ENCODE data around the gene SUN1. TPM values are rescaled to one million over a fixed set of nuclear protein-coding genes. Genes with fewer than 3 reads are reported as not detected.

Gene SUN1
- total and polyA plus RNA-seq, 9 of the 15 experiments (the other 6 are each of a cell fraction or from before 2014, with no cell fraction given) = 36.8 to 132 (median 62.3) TPM

- TF ChIP-seq ZBTB2 (IDR thresholded peaks at IDR 0.05) (peak; percentile 25; the same call in 1 of the 2 replicates), ZBTB33 (CRISPR knock-in tag; IDR thresholded peaks at IDR 0.05) (no peak), ZNF217 (CRISPR knock-in tag; IDR thresholded peaks at IDR 0.05) (no peak), TAF1 (IDR thresholded peaks at IDR 0.05; ENCODE audit: control insufficient read depth, extremely low read depth, insufficient read depth, low read length, severe bottlenecking) (peak; percentile 14), PRDM10 (IDR thresholded peaks at IDR 0.05; ENCODE audit: partially characterized antibody) (peak; percentile 36), POLR2A (conservative IDR thresholded peaks at IDR 0.05) (peak; percentile 76), LARP7 (IDR thresholded peaks at IDR 0.05) (peak; percentile 32; the same call in 1 of the 2 replicates), ZNF263 (CRISPR knock-in tag; IDR thresholded peaks at IDR 0.05; ENCODE audit: borderline replicate concordance) (peak; percentile 50; the same call in 1 of the 2 replicates), SAP30 (IDR thresholded peaks at IDR 0.05; ENCODE audit: borderline replicate concordance, insufficient read depth, low read depth, low read length, poor library complexity, severe bottlenecking) (peak; percentile 64), TRIM24 (IDR thresholded peaks at IDR 0.05) (0 out of 4 replicates have a peak, but pooled peaks of 1 of the 2 experiments have one; percentile 2), USF1 (CRISPR knock-in tag; IDR thresholded peaks at IDR 0.05) (0 out of 2 replicates have a peak, but pooled peaks have one; percentile 12), SUPT5H (IDR thresholded peaks at IDR 0.05) (peak; percentile 73), BCLAF1 (IDR thresholded peaks at IDR 0.05; ENCODE audit: borderline replicate concordance in 1 of 2, control insufficient read depth in 1 of 2, low read depth in 2 of 2, low read length in 1 of 2) (0 out of 4 replicates have a peak, but pooled peaks of 1 of the 2 experiments have one; percentile 57), MIER1 (IDR thresholded peaks at IDR 0.05; ENCODE audit: low read depth) (0 out of 2 replicates have a peak, but pooled peaks have one; percentile 29), ELF4 (CRISPR knock-in tag; IDR thresholded peaks at IDR 0.05) (peak; percentile 94), ZNF583 (CRISPR knock-in tag; IDR thresholded peaks at IDR 0.05) (no peak)
Observed at GRCh38 chr7:876972-877311, 44.7 kb downstream of the SUN1 start (continued).
